ENCODE measurements around the gene ARHGAP24. TPM values are rescaled to one million over a fixed set of nuclear protein-coding genes. Genes with fewer than 3 reads are reported as not detected.
A peak's percentile ranks its signal among the peaks of the same experiment; 100 is the strongest.
"Not testable (repeated sequence)": the region's sequence is repeated elsewhere in the genome, so short reads cannot be mapped to it uniquely, and the experiment has no call there.

Gene ARHGAP24
- total RNA-seq, 2 donors from 2014 or later = 30.2 to 38.3 TPM

DNA sequence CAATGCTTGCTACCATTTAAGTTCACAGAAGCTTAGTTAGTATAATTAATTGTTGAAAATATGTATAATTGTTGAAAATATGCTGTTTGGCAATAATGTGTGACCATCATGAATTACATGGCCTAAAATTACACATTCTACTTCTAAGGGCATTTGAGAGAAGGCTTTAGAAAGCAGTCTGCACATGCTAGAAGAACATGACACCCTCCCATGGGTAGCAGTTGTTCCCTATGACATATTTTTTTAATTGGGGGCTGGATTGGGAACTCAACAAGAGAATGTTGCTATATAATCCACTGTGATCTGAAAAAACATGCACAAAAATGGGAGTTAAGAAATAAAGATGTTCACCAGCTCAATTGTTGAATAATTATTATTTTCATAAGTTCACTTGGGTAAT, 331.4 kb downstream of the ARHGAP24 start:
- ATAC-seq (no peak), DNase-seq (no peak)
- intact Hi-C loops (cut with DNase I) = no loop called here

DNA sequence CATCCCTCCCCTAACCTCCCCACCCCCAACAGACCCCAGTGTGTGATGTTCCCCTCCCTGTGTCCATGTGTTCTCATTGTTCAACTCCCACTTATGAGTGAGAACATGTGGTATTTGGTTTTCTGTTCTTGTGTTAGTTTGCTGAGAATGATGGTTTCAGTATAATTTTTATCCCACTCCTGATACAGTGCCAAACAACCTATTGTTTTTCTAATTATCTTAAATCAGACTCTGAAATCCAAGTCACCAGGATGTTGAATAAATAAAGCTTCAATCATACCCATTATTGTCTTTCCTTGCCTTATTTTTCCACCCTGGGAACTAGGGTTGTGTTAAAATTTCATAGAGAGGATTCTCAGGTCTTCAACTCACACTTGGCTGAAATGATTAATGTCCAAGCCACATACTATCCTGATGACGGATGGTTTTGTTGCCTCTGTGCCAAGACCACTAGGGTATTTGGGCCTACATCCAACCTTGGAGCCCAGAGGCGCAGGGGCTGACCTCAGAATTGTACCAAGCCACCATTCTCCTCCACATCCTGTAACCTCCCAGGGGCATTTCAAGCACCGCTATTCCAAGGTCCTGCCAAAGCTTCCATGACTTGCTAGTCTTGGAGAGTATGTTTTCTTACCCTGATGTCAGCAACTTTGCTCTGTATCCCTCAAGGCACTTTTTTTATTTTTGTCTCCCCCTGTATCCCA, 332.4 kb downstream of the ARHGAP24 start:
- ATAC-seq (peak; percentile 93 to 98), DNase-seq (peak; percentile 63)
- intact Hi-C loops (cut with DNase I) = no loop called here

DNA sequence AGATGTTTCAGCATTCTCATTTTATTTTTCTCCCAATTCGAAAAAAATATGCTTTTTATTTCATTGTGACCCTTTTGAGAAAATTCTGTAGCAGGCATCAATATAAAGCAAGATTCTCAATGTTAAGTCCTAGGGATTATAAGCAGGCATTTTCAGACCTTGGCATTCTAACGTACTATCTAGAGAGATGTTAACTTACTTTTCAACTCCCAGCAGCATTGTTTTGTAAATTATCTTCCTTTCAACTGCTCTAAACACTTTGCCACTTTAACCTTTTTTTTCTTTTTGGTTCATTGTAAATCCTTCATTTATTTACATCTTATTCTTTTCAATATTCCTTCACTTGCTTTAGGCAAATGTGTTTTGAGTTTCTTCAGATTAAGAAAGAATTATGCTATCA, 333.2 kb downstream of the ARHGAP24 start:
- ATAC-seq (no peak), DNase-seq (no peak)
- intact Hi-C loops (cut with DNase I) = no loop called here

DNA sequence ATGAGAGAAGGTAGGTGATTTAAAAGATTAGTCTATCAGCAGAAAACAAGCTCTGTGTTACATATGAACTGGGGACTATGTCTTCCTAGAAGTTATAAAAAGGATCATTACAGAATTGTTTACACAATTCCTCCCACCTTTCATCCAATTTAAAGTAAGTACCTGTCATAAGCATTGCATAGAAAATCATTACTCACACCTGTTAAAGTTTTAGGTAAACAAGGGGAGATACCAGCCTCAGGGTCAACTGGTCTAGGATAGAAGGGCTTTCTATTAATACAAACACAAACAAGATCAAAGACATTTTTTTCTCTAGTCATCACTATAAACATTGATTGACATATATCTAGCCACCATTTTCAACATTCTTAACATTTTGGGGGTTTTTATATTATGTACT, 333.9 kb downstream of the ARHGAP24 start:
- DNase-seq (no peak), ATAC-seq (no peak)
- intact Hi-C loops (cut with DNase I) = no loop called here

DNA sequence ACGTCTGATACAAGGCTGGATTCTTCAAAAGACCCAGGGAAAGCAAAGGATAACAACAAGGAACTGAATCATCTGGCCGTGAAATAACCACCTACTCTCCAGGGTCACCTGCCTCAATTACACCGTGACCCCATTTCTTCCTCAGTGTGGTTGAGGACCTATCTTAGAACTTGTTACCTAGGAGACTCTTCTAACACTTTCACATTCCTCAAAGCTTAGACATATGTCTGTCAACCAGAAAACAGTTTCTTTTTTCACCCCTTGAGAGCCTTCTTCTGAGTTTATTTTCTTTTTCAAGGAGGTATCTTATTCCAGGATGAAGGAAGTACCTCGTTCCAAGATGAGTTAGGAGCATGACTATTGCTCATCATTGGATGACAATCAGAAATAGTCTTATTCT, 337.8 kb downstream of the ARHGAP24 start:
- DNase-seq (no peak), ATAC-seq (no peak)
- intact Hi-C loops (cut with DNase I) = no loop called here

DNA sequence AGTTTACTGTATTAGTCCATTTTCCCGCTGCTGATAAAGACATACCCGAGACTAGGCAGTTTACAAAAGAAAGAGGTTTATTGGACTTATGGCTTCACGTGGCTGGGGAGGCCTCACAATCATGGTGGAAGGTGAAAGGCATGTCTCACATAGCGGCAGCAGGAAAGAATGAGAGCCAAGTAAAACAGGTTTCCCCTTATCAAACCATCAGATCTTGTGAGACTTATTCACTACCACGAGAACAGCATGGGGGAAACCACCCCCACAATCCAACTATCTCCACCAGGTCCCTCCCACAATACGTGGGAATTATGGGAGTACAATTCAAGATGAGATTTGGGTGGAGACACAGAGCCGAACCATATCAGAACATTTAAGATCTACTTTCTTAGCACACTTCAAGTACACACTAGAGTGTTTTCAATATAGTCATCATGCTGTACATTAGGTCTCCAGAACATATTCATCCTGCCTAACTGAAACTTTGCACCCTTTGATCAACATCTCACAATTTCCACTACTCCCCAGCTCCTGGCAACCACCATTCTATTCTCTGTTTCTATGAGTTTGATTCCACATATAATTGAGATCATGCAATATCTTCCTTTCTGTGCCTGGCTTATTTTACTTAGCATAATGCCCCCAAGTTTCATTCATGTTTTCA, 341.0 kb downstream of the ARHGAP24 start:
- DNase-seq (no peak), ATAC-seq (no peak)
- intact Hi-C loops (cut with DNase I) = no loop called here

DNA sequence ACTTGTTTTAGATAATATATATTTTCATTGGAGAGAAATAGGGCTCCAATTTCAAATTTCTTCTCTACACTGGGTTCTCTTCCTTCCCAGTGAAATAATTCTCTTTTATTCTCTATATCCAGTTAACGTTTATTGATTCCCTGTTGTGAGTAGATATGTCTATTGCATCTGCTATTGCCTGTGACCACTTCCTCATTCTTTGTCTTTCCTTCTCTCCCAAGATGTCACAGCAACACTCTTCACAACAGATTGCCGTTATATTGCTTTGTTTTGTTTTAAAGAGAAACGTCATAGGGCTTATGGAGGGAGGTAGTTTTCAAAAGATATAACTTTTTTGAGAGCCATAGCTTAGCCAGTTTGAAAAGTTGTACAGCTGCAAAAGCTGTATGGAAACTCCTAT, 343.8 kb downstream of the ARHGAP24 start:
- intact Hi-C loops (cut with DNase I) = no loop called here
- DNase-seq = no peak
- no peak for ATAC-seq

DNA sequence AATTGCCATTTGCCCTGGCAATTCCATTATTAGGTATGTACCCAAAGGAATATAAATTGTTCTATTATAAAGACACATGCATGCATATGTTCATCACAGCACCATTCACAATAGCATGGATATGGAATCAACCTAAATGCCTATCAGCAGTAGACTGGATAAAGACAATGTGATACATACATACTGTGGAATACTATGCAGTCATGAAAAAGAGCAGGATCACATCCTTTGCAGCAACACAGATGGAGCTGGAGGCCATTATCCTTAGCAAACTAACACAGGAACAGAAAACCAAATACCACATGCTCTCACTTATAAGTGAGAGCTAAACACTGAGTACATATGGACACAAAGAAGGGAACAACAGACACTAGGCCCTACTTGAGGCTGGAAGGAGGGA, 345.2 kb downstream of the ARHGAP24 start:
- ATAC-seq; intact Hi-C loops (cut with DNase I): not testable (repeated sequence)

DNA sequence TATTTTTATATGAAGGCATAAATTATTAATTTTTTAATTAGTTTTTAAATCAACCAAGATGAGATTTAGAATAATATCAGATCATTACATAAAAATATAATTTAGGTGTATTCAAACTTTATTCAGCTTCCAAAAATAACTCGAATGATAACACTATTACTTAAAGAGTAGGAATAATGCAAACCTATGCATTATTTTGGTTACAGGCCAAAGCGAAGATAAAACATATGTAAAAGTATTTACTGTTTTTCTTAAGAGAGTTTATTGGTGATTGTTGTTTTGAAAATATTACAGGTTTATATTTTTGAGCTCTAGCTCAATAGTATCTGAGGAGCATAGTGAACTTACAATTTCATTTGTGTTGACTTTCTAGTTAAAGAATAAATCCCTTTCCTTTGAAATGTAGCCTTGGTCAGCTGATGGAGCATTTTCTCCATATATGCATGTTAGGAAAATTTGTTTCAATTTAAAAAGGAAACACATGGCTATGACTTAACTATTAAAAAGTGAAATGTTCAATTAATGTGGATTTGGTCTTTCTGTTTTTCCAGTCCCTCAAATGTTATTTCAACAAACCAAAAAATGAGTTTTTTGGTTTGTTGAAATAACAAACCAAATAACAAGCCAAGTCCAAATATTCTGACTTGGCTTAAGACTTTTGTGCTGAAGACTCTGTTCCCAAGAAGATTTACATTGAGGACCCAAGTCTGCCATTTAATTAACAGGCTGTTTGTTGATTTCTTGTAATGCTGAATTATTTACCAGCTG, 346.9 kb downstream of the ARHGAP24 start:
- DNase-seq = no peak
- intact Hi-C loops (cut with DNase I) = no loop called here
- no peak for ATAC-seq

More for the DNA sequence above, 345.2 kb downstream of the ARHGAP24 start:
- not testable (repeated sequence) for DNase-seq

DNA sequence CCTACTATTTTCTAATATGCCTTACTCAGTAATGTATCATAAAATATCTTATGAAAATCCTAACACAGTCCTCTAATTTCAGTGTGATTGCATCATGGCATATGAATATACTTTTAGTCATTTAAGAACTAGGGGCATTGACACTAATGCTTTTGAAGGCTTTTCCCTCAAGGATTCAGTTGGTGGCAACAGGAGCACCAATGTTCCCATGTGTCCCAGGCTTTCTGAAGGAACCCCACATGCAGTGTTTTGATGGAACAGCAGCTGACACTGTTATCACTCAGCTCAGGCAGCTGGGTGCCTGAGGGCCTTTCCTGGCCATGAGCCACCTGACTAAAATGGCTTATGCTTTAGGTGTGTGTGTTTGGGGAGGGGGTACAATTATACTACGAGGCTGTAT, 348.3 kb downstream of the ARHGAP24 start:
- ATAC-seq (peak; percentile 35 to 49), DNase-seq (peak; percentile 29)

DNA sequence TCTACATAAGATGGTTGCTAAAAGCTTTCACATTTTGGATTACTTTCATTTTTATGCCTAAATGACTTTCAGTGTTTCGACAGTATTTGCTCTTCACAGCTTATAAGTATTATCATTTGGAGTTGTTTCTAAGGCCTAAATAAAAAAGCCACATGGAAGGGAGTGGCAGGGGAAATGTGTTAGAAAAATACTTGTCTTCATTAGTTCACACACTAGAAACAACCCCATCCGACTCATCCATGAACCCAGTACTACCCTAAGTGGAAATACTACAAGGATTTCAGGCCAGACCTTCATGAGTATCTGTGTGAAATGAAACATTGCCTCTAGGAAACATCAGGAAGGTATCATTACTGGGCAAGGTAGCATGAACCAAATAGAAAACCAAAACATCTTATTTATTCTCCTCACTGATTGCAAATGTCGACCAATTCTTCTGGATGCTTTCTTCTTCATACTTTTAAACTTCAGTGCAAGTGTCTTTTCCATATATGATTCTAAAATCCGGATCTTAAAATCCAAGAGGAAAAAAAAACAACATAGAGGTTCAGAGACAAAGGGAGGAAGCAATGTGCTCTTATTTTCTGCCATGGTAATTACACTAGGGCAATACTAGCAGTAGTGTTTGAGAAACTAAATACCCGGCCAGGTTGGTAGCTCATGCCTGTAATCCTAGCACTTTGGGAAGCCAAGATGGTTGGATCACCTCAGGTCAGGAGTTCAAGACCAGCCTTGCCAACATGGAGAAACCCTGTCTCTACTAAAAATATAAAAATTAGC, 349.4 kb downstream of the ARHGAP24 start:
- intact Hi-C loops (cut with DNase I) = no loop called here
- no peak for DNase-seq
- no peak for ATAC-seq

More for the DNA sequence above, 348.3 kb downstream of the ARHGAP24 start:
- intact Hi-C loops (cut with DNase I) = no loop called here

DNA sequence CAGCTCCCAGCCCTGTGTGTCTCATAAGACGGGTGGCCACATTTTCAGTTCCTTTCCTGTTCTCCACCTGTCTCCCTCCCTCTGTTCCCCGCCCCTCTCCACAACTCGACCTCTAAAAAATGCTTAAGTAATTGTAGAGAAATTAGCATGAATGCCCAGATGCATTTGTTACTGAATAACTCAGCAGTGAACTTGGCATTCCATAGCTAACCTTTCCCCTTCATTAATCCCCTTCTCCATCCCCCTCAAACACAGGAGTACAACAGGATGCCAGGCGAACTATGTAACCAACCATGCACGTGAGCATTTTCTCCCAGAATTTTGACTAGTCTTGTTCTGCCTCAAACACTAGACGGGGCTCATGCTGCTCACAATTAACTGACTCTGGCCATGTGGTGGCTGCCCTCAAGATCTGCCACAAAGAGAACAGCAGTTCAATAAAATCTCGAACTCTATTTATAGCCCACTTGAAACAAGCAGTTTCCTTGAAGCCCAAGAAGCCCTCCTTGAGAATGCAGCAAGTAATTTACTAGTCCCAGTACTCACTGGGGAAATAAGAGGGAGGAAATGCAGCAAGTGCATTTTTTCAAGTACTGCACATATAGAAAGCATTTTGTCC, 351.2 kb downstream of the ARHGAP24 start:
- DNase-seq (no peak), ATAC-seq (peak in 1 of 2 donors; percentile 65)
- intact Hi-C loops (cut with DNase I) = no loop called here

DNA sequence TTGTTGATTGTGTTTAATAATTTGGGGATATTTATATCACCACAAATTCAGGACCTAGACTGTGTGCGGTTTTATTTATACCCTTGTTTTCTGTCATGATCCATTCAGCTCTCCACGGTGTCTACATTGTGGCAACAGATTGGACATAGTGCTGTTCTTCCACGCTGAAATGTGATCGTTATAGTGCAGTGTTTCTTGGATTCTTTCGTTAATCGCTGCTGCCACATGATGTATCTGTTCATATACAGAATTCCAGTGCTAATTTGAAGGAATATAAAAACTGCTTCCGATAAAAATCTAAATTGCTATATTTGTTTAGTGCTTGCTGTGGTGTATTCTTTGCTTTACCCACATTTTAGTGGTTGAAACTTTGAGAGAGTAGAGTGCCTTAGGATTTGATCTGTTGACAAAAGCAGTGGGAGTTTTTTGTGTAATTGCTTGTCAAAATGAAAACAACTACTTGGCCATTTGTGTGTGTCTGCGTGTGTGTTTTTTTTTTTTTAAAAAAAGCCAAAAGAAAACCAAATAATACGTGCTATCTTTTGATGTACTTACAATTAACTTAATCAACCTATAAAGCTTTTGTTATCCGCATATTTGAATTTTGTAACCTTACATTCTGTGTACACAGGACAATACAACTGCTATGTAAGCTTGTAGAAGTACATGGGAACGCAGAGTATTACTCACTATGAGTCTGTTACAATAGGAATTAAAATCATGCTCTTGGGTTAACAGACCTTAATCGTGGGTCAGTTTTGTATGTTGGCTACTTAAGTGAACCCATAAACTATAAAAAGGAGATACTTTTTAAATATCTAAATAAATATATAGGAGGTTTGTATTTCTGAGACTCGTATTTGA, 353.3 kb downstream of the ARHGAP24 start:
- ATAC-seq = peak; percentile 41 to 43
- intact Hi-C loops (cut with DNase I) = no loop called here
- no peak for DNase-seq

DNA sequence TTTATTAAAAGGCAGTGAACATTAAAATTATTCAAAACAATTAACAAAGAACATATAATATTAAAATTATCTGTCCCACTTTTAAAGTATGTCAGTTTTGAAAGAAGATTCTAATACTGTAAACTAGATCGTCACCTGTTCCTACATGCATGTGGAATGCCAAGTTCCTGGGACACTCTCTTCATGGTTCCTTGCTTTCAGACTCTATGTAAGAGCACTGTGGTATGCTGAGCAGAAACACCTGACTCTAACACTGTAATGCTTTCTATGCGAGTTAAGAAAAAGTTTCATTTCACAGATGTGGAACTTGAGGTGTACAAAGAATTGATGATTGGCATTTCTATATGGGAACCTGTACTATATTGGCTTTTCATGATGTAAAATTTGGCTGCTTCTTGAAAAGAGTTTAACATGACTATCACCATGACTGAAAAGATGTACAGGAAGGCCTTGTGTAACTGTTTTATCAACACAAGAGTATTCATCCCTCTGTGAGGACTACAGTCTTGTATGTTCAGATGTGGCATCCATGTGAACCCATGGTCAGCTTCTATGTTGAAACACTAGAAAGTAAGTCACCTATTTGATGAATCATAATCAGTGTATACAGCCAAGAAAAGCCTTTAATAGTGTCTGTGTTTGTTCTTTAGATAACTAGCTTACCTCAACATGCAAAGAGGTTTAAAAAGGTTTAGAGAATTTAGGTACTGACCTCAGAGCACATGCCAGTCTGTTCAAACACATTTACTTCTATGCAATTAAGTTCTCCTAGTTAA, 354.5 kb downstream of the ARHGAP24 start:
- no peak for DNase-seq
- ATAC-seq = no peak
- intact Hi-C loops (cut with DNase I) = no loop called here

DNA sequence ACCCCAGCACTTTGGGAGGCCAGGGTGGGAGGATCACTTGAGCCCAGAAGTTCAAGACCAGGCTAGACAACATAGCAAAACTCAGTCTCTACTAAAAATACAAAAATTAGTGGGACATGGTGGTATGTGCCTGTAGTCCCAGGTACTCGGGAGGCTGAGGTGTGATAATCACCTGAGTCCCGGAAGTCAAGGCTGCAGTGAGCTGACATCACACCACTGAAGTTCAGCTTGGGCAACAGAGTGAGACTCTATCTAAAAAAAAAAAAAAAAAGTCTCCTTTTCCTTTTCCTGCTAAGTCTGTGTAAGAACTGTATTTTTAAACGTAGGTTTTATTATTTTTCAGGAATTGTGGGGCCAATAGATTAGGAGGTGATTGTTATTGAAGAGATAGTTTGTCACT, 356.7 kb downstream of the ARHGAP24 start:
- intact Hi-C loops (cut with DNase I) = no loop called here
- ATAC-seq (no peak), DNase-seq (no peak)

DNA sequence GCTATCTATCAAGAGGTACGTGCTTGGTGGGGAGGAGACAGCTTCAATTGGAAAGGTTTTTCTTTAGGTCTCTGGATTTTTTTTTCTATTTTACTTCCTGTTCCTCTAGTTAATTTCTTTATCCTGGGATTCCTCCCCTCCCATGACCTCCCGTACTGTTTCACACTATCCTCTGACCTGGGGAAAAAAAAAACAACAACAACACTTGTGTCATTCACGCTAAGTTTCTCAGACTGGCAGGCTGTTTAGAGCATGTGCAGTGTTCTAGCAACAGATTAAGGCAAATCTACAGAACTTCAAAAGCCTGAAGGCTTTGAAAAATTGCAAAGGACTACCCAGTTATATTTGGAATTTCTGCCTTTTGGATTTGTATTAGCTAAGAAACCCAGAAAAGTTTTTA, 358.4 kb downstream of the ARHGAP24 start:
- intact Hi-C loops (cut with DNase I) = no loop called here
- ATAC-seq = no peak
- no peak for DNase-seq

DNA sequence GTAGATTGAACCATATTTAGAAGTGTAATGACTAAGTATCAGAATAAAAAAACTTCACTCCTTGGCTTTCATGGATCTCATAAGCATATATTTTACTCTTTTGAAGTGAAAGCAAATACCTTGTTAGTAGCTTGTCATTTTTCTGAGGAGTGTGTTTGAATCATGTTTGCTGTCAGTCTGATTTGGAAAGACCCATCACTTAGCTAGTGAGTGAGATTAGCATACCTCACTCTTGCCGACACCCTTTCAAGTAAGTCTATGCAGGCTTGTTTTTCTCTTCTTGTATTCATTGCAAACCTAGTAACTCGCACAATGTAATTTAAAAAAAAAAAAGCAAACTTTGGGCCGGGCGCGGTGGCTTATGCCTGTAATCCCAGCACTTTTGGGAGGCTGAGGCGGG, 360.0 kb downstream of the ARHGAP24 start:
- intact Hi-C loops (cut with DNase I) = no loop called here
- ATAC-seq (no peak), DNase-seq (no peak)

Data from left cardiac atrium (tissue), 4 donors.